ENCODE measurements around the gene SLC39A11.
"Not testable (repeated sequence)": the region's sequence is repeated elsewhere in the genome, so short reads cannot be mapped to it uniquely, and the experiment has no call there.

Gene SLC39A11

DNA sequence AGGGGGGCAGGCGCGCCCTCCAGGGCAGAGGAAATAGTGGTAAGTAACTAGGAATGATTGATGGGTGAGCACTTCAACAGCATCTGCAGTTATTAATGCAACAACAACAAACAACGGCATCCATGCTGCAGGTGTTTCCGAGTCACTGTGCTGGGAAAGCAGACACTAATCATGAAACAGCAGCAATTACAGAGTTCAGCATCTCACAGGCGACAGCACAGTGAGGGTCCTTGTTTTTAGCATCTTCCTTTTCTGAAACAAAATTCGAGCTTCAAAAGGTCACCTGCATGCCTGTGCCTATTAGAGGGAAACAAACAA is 191.9 kb downstream of the SLC39A11 start:
- no peak for DNase-seq

DNA sequence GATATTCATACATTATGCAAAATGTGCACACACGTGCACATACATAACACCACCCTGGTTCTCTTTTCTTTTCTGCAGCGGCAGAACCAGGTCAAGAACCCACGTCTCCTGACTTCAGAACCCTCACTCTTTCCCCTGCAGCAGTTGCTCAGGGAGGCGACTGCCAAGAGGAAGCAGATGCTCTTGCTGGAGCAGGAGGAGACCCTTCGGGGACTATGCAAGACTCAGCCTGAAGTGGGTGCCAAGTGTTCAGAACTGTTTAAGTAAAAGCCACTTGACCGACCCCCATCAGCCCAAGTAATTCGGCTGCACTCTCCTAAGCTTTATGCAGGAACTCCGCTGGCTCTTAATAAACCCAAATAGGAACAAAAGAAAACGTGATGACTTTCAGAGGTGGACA is 193.8 kb downstream of the SLC39A11 start:
- no peak for DNase-seq

DNA sequence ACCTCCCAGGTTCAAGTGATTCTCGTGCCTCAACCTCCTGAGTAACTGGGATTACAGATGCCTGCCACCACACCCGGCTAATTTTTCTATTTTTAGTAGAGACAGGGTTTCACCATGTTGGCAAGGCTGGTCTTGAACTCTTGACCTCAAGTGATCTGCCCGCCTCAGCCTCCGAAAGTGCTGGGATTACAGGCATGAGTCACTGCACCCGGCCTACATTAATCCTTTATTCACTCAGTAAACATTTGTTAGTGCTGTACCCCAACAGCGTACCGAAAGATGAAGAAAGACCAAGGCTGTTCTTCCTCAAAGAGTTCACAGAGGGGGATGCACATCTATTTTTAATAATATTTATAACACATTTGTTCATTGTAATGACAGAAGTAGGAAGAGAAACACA is 196.2 kb downstream of the SLC39A11 start:
- DNase-seq: not testable (repeated sequence)

DNA sequence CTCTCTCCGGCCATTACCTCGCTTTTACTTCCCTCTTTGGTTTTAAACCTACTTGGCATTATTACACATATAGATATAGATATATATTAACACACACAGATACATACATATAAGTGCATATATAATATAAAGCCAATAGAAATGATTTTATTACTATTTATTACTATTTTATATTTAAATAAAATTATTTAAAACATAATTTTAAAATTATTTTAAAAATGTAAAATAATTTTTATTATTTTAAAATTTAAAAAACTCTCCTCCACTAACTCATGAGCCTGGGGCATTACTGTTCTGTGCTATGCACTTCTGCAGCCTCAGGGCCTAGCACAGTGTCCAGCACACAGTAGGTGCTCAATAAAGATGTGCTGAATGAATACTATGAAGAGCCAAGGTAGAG is 200.9 kb downstream of the SLC39A11 start:
- DNase-seq: no peak

DNA sequence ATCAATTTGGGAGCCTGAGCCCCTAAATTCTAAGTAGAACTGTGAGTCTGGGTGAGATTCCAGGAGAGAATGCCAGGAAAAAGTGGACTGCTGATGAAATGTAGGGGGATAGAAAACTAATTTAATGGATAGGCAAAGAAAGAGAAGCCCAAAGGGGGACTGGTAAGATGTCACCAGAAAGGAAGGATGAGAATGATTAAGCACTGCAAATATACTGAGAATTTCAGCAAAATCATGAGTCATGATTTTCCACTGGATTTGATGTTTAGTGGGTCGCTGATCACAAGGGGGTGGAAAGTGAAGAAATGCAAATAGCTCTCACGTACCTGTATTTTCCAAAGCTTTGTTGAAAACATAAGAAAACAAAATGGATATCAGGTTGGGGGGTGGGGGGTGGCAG is 201.8 kb downstream of the SLC39A11 start:
- no peak for DNase-seq

DNA sequence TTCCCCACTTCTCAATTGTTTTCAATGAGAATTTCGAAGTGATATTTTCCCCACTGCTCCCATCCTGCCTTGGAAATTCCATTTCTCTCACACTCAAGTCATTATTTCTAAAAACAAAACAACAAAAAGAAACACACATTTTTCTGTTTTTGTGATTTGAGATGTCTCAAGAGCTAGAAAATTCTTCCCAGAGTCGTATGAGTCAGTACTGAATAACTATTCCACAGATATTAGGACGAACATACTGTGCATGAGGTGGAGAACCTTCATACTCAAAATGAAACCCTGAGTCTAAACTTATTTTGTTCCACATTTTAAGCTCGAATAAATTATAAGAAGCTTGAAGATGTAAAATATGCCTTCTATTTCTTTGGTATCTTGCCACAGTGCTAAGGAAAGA is 204.6 kb downstream of the SLC39A11 start:
- no peak for DNase-seq

DNA sequence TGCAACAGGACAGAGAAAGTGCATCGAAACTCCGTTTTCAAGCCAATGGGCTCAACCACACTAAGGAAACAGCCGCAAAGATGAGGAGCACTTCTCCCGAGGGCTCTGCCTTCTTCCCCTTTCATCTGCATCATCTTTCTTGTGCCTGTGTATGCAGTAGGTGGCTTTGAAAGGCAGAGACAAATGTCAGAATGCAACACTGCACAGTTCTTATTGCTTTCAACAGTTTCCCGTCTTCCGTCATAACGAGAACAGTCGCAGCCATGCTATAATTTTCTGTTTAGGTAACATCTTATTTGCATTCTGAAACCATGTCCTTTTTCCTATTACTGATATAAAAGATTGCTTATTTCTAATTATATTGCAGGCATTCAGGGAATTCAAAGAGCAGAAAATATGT is 205.2 kb downstream of the SLC39A11 start:
- DNase-seq: no peak

DNA sequence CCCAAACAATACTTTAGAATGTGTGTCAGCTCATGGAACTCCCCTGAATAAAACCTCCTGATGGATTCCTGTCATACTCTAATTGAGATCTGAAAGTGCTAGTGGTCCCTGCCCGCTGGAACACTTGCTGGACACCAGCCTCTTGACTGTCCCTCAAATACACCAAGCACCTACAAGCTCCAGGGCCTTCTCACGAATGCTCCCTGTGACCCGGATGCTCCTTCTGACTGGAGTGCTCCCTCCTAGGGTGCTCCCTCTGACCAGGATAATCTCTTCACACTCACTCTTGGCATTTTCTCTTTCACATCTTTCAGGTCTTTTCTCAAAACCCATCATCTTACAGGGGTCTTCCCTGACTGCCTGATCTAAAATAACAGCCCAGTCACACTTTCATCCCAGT is 205.9 kb downstream of the SLC39A11 start:
- no peak for DNase-seq

DNA sequence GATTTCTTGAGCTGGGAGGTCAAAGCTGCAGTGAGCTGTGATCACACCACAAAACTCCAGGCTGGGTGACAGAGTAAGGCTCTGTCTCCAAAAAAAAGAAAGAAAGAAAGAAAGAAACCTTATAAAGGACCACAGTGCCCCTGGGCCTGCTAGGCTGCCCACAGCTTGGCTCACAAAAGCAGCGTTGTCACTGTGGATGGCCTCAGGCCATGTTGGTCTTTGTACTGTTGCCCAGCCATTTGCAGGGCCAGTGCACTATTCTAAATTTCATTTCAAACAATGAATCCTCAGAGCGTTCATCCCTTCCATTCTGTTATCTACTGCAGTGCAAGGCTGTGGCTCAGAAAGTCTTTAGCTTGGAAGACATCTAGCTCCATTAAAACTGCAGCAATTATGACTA is 208.4 kb downstream of the SLC39A11 start:
- DNase-seq: no peak

DNA sequence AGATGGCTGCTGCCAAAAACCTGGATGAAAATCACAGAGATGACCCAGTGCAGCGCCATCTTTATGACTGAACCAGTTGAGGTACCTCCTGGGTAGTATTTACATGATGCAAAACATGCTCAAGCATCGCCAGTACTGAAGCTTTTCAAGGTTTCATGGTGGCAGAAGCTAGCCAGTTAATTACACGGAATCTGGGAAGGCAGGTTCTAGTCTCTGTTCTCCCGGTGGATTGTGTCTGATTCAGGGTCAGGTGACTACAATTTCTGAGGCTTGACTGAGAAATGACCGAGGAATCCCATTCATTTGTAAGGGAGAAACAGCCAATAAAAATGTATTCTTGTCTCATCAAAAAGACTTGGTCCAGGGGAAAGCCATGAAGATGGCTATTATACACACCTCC is 209.1 kb downstream of the SLC39A11 start:
- no peak for DNase-seq

DNA sequence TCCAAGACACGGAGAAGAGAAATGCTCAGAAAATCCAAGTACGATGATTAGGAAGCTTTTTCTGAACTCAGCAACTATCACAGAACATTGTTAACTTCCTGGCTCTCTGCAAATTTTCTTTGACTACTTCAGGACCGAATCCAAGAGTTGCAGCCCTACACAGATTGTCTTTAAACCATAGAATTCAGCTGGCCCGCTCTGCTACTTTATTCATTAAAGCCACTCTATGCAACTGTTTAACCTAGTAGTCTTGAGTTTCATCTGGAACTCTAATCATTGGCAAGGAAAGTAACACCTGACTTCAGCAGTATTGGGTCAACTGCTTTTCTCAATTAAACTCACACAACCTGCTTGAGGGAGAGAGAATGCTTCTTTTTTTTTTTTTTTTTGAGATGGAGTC is 210.1 kb downstream of the SLC39A11 start:
- DNase-seq: no peak

DNA sequence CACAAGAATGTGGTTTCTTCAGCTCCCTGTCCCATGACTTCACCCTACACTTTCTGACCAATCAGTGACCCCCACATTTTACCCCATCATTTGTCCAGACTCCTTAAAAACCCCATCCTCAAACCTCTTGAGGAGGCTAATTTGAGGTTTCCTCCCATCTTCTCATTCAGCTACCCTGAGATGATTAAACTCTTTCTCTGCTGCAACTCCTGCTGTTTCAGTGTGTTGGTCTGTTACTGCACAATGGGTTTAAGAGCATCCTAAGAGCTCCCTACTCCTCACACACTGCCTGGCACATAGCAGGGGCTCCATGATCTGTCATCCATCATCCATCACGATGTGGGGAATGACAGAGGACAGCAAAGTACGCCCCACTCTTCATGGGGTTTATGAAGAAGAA is 212.6 kb downstream of the SLC39A11 start:
- no peak for DNase-seq

DNA sequence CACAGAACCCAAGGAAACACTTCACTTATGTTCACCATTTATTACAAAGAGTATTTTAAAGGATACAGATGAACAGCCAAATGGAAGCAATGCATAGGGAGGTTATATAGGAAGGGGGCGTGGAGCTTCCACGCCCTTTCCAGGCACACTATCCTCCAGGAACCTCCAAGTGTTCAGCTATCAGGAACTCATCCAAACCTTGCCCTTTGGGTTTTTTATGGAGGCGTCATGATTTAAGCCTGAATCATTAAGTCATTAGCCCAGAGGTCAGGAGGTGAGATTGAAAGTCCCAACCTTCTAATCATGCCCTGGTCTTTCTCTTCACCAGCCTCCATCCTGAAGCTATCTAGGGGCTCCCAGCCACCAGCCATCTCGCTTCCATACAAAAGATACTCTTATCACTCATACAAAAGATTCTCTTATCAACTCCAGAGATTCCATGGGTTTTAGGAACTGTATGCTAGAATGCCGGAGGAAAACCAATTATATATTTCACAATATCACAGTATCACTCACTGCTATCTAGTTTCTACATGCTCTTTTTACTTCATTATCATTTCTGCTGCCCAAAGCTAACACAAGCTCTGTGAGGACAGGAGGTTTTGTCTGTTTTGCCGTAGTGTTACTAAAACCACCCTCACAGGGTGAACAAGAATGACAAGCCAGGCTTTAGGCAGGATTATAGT is 213.4 kb downstream of the SLC39A11 start:
- no peak for DNase-seq

DNA sequence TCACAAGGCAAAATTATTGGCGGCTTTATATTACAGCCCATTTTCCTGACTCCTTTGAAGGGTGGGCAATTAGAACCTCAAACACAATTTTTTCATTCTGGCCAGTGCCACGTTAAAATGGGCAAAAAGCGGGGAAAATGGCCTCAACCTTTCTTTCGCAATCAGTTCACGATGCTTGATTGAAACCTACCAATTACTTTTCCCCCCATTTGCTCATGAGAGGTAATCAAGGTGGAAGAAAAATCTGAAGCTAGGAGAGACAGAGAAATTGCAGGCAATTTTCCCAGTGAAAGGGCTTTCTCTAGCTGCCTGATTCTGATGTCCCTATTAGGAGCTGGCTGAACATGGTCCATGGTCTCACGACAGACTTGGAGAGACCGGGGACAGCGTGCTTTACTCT is 215.1 kb downstream of the SLC39A11 start:
- no peak for DNase-seq

DNA sequence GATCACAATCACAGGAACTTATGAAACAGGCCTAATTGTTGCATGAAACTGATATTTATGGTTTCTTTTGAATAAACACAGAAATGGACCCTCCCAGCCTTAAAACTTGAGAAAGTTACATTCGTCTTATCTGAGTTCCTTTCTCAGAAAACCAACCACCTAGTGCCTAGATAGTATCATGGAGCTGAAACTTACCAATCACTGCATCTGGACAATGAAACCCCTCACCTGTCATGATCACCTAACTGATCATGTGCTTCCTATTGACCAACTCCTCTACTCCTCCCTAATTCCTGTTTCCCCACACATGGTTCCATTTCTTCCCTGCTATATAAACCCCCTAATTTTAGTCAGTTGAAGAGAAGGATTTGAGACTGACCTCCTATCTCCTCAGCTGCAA is 216.1 kb downstream of the SLC39A11 start:
- DNase-seq: no peak

DNA sequence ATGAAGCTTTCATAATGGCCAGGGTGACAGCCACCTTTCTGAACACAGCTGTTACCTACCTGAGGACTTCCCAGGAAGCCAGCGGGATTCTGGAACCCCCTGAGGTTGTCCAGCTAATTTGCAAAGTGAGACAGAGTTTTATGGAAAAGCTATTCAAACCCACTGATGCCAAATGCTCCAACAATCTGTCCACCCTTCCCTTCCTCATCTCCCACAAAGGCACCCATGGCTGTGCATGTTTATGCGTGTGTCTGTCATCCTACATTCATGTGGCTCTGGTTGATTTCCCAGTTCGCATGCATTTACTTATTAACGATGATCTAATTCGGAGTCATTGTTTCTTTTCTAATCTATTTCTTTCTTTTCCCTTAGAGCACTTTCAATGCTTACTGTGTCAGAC is 217.1 kb downstream of the SLC39A11 start:
- DNase-seq: no peak

DNA sequence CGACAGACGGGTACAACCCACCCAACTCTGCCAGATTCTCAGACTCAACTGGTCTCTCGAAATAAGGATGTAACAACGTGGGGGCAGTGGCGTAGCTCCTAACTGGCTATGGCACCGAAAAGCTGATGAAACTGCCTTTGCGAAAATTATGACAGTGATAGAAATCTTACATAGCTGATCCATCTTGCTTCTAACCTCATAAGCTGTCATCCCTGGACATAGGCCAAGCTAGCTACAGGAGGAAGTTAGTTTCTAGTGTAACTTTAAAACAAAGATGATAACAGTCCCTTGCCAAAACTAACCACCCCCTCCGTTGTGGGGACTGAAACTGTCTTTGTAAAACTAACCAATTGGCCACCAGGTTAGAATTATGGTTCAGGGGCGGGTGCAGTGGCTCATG is 220.1 kb downstream of the SLC39A11 start:
- no peak for DNase-seq

DNA sequence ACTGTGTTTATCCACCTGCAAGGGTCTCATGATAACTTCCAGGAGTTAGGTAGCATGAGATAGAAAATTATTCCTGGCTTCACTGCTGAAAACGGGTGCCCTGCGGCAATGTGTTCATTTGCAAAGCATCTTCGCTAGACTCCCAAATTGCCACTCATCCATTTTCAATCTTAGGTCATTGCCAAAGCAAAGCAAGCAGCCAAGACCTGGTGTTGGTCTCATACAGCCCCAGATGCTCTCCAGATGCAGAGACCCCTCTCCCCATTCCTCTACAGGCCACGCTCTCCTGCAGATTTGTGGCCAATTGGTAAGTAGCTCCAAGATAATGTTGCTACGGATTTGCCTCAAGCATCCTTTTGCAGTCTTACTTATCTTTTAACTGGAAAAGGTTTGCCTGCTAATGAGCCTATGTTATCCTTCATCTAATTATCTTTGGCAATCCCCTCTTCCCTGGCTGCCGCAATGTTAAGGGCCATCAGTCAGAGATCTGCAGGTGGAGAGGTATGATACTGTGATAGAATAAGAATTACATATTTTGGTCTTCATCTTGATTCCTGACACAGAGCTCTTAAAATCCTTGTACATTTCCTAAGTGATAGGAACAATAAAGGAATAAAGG is 222.0 kb downstream of the SLC39A11 start:
- no peak for DNase-seq

DNA sequence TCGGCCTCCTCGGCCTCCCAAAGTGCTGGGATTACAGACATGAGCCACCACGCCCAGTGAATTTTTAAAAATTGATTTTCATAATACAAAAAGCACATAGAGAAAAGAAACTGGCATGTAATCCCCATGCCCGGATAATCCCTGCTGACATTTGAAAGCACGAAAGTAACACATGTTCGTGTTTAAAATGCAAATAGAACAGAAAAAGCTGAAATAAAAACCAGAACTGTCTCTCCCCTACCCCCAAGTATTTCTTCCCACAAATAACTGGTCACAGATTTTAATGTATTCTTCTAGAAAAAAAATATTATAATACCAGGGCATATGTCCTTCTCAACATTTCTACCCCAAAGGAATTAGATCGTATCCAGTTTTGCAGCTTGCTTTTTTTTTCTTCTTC is 222.9 kb downstream of the SLC39A11 start:
- no peak for DNase-seq

DNA sequence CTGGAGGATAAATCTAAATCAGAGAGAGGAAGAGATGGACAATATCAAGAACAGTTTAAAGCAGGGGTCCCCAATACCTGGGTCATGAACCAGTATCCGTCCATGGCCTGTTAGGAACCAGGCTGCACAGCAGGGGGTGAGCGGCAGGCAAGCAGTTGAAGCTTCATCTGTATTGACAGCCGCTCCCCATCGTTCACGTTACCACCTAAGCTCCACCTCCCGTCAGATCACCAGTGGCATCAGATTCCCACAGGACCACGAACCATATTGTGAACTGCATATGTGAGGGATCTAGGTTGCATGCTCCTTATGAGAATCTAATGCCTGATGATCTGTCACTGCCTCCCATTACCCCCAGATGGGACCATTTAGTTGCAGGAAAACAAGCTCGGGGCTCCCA is 226.5 kb downstream of the SLC39A11 start:
- DNase-seq: no peak

DNA sequence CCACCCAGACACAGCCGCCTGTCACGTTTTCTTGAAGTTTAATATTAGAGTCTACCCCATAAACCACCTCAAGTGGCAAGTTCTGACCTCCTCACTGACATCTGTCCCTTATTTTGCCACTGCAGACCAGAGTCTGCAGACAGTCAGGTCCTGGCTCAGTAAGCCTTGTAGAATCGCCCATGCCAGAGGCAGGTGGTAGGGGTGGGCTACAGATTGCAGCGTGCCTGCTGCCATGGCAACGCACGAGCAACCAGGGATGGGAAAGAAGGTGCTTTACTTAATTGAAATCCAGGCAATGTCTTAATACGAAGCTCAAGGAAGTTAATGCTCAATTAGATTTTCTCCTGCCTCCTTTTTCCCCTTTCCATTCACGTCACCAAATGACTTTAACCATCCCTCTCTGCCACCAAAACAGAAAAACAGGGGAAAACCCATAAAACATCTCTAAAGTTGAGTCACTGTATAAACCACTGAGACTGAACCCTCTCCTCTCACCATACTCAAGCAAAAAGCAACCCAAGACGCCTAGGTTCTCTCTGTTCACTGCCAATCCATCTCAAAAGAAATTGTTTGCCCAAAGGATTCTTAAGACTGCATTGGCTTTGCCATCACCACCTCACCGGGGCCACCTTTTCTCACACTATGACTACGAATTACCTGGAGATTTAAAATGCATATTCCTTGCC is 228.8 kb downstream of the SLC39A11 start:
- no peak for DNase-seq

DNA sequence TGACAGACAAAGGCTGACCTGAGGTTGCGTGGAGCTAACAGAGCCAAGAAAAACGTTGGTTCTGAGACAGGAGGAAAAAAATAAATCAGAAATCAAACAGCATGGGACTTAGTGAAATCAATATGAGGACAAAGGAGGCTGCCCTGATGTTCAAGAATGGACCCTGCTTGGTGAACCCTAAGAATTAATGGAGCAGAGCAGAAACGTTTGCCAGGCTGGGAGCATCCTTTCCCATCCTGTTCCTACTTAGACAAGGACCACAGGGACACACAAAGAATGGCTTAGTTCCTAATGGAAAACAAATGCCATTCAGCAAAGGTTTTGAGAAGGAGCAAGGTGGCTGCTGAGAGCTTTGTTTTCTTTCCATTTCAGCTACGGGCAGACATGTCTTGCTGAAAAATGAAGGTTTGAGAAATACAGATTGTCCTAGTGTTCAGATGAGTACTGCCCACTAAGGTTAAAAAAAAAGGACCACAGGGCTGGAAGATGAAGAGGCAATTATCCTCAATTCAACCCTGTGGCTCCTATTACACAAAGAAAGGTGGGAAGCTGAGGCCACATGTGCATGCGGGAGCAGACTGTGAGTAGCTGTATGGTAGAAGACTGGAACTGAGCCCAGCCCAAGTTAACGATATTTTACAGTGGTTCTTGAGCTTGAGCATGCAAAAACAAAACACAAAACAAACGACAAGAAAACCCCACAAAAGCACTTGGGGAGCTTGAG is 230.1 kb downstream of the SLC39A11 start:
- DNase-seq: no peak

DNA sequence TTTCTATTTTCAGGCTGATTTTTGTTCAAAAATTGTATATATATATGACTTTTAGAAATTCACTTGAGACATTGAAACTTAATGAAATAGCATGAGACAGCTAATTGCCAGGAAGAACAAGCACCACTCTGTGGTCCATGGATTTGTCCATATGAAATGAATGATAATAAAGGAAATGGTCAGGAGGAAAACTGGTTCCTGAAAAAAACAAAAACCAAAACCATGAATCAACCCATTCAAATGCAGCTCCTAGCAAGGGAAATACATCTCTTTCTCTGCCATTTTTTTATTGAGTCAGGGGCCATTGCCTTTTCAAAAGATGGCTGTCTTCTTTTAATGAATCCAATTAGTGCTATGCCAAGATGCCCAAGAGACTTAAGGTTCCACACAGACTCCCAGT is 230.7 kb downstream of the SLC39A11 start:
- no peak for DNase-seq

DNA sequence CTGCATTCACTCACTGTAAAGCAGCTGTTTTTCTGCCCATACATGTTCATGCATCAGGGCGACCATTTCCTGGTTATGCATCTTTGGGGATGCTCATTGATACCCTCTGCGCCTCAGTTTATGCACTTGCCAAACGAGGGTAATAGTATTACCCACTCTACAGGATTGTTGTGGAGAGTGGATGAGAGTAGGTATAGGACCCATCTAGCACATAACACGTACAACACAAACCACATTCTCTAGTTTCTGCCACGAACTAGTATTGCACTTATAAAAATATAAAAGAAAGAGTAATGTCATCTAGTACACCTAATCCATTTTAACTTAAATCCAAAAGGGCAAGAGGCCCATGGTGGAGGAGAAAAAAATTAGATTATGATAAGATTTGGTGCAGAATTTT is 231.7 kb downstream of the SLC39A11 start:
- DNase-seq: no peak

Data from activated CD4-positive, alpha-beta T cell treated with anti-CD3 and anti-CD28 coated beads for 1 hour (primary cell).